ENCODE data around the gene PCDHB1.
"Not testable (repeated sequence)": the region's sequence is repeated elsewhere in the genome, so short reads cannot be mapped to it uniquely, and the experiment has no call there.

DNA sequence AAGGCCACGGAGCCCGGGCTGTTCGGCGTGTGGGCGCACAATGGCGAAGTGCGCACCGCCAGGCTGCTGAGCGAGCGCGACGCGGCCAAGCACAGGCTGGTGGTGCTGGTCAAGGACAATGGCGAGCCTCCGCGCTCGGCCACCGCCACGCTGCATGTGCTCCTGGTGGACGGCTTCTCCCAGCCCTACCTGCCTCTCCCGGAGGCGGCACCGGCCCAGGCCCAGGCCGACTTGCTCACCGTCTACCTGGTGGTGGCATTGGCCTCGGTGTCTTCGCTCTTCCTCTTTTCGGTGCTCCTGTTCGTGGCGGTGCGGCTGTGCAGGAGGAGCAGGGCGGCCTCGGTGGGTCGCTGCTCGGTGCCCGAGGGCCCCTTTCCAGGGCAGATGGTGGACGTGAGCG lies 51.3 kb downstream of the PCDHB1 start:
- TF ChIP-seq GATA1 (IDR thresholded peaks at IDR 0.05; ENCODE audit: low read depth, low read length); POLR2A (IDR thresholded peaks at IDR 0.05; ENCODE audit: low read length): not testable (repeated sequence)
